DOHH2 (cell line): ENCODE results near the gene GNAO1.

Experiments
- H3F3A ChIP-seq: fragments of 200-600 bp; sonication (generic), shearing (Covaris generic); 2 replicates; pipeline ENCODE4 v1.6.0; 2016; ENCODE audit warnings: antibody characterized with exemption, mild to moderate bottlenecking; ENCODE audit not compliant: control insufficient read depth, insufficient read depth
- H3K27ac ChIP-seq: fragments of 200-600 bp; sonication (generic); 2 replicates; pipeline ENCODE4 v1.5.1; 2014; ENCODE audit warnings: low read depth, mild to moderate bottlenecking, low read length, moderate library complexity
- H3K27me3 ChIP-seq: fragments of 200-600 bp; sonication (generic); 2 replicates; pipeline ENCODE4 v1.6.1; 2014; ENCODE audit warnings: mild to moderate bottlenecking, low read length, mixed read lengths; ENCODE audit not compliant: control insufficient read depth
- H3K36me3 ChIP-seq: fragments of 200-600 bp; sonication (generic); 2 replicates; pipeline ENCODE4 v1.6.1; 2014; ENCODE audit warnings: mild to moderate bottlenecking, low read length, moderate library complexity, mixed read lengths; ENCODE audit not compliant: control insufficient read depth
- H3K4me1 ChIP-seq: fragments of 200-600 bp; sonication (generic); 2 replicates; pipeline ENCODE4 v1.6.1; 2014; ENCODE audit warnings: mild to moderate bottlenecking, low read length, mixed read lengths; ENCODE audit not compliant: control insufficient read depth
- H3K4me2 ChIP-seq: fragments of 200-600 bp; sonication (generic); 2 replicates; pipeline ENCODE4 v1.6.0; 2014; ENCODE audit warnings: mild to moderate bottlenecking, low read length, moderate library complexity
- H3K4me3 ChIP-seq: fragments of 200-600 bp; sonication (generic); 2 replicates; pipeline ENCODE4 v1.5.1; 2014; ENCODE audit warnings: mild to moderate bottlenecking, low read length, mixed read lengths
- H3K79me2 ChIP-seq: fragments of 200-600 bp; sonication (generic); 2 replicates; pipeline ENCODE4 v1.6.1; 2014; ENCODE audit warnings: mild to moderate bottlenecking, low read length, mixed read lengths; ENCODE audit not compliant: control insufficient read depth
- H3K9me2 ChIP-seq: fragments of 200-600 bp; sonication (generic); replicated peaks from 2 replicates; pipeline ENCODE4 v1.6.1; 2014; ENCODE audit warnings: mild to moderate bottlenecking, low read length, mixed read lengths; ENCODE audit not compliant: control insufficient read depth
- H3K9me3 ChIP-seq: fragments of 200-600 bp; sonication (generic); 2 replicates; pipeline ENCODE4 v1.6.1; 2014; ENCODE audit warnings: antibody characterized with exemption, low read length, mixed read lengths; ENCODE audit not compliant: control insufficient read depth, insufficient read depth
- H4K20me1 ChIP-seq: fragments of 200-600 bp; sonication (generic); 2 replicates; pipeline ENCODE4 v1.6.0; 2014; ENCODE audit warnings: low read depth, mild to moderate bottlenecking, antibody characterized with exemption, low read length, moderate library complexity; ENCODE audit not compliant: control insufficient read depth, insufficient read depth
- EZH2phosphoT487 ChIP-seq: fragments of 200-600 bp; sonication (generic); IDR thresholded peaks from 2 replicates; pipeline ENCODE4 v1.6.1; 2017; ENCODE audit warnings: borderline replicate concordance, mild to moderate bottlenecking, antibody characterized with exemption, low read length, moderate library complexity, mixed read lengths
- TF ChIP-seq, protein P1 (sequence below): fragments of 200-600 bp; sonication (generic); IDR thresholded peaks from one replicate; pipeline ENCODE4 v1.5.1; 2014; ENCODE audit warnings: antibody characterized with exemption, mild to moderate bottlenecking, low read depth, low read length; ENCODE audit not compliant: poor library complexity, severe bottlenecking

Gene GNAO1

DNA sequence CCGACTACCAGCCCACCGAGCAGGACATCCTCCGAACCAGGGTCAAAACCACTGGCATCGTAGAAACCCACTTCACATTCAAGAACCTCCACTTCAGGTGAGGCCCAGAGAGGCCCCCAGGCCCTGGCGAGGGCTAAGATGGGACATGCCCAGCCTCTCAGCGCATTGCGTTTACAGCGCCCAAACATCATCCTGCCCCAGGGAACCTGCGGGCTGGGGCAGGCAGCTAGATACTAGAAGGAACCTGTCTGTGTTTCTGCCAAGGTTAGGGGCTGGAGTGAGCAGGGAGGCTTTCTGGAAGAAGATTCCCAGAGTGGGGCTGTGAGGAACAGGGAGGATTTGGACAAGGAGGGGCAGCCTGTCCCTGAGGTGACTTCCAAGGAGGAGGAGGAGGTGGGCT, 143.5 kb downstream of the GNAO1 start:
- Histone ChIP-seq H3F3A (no peaks in the 10 kb centered on the region), H3K9me3 (no peaks in the 10 kb centered on the region), H3K4me3 (no peak overlapping the region), H3K36me3 (no peaks in the 10 kb centered on the region), H3K79me2 (no peaks in the 10 kb centered on the region), H3K4me2 (no peak overlapping the region), H3K9me2 (no peaks in the 10 kb centered on the region), H4K20me1 (no peaks in the 10 kb centered on the region), H3K27ac (no peak overlapping the region), H3K4me1 (peaks cover 14% of the 10 kb centered on the region), H3K27me3 (no peaks in the 10 kb centered on the region)
- no peak for TF ChIP-seq EZH2phosphoT487
- TF ChIP-seq, protein P1, sequence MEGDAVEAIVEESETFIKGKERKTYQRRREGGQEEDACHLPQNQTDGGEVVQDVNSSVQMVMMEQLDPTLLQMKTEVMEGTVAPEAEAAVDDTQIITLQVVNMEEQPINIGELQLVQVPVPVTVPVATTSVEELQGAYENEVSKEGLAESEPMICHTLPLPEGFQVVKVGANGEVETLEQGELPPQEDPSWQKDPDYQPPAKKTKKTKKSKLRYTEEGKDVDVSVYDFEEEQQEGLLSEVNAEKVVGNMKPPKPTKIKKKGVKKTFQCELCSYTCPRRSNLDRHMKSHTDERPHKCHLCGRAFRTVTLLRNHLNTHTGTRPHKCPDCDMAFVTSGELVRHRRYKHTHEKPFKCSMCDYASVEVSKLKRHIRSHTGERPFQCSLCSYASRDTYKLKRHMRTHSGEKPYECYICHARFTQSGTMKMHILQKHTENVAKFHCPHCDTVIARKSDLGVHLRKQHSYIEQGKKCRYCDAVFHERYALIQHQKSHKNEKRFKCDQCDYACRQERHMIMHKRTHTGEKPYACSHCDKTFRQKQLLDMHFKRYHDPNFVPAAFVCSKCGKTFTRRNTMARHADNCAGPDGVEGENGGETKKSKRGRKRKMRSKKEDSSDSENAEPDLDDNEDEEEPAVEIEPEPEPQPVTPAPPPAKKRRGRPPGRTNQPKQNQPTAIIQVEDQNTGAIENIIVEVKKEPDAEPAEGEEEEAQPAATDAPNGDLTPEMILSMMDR: no peak

DNA sequence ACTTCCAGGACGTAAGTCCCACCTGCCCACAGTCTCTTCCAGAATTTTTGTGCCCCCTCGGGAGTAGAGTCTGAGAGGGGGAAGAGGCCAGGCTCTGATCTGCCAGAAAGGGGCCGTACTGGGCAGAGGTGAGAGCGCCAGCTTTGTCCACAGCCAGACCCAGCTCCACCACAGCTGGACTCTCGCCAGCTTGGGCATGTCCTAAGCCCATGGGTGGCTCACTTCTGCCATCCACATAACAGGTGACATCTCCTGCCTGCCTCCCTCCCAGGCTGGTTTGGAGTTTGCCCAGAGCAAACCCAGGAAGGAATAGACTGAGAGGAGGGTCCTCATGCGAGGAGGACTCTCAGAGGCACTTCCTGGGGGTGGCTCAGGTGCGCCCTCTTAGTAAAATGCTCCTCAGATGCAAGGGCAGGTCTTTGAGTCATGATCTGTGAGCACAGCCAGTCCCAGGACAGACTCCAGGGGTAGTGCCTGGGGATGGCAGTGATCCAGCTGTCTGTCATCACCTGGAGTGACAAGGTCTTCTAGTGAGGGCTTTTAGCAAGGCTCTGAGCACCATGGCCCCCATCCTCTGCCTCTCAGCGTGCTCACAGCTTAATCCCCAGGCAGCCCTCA, 144.9 kb downstream of the GNAO1 start:
- Histone ChIP-seq H3K27ac (no peak overlapping the region), H3K4me3 (no peak overlapping the region), H3K36me3 (no peaks in the 10 kb centered on the region), H3K79me2 (no peaks in the 10 kb centered on the region), H3F3A (no peaks in the 10 kb centered on the region), H4K20me1 (no peaks in the 10 kb centered on the region), H3K4me1 (peaks cover 2% of the 10 kb centered on the region), H3K9me3 (no peaks in the 10 kb centered on the region), H3K9me2 (no peaks in the 10 kb centered on the region), H3K4me2 (no peak overlapping the region), H3K27me3 (no peaks in the 10 kb centered on the region)
- TF ChIP-seq, protein P1: no peak
- no peak for TF ChIP-seq EZH2phosphoT487

DNA sequence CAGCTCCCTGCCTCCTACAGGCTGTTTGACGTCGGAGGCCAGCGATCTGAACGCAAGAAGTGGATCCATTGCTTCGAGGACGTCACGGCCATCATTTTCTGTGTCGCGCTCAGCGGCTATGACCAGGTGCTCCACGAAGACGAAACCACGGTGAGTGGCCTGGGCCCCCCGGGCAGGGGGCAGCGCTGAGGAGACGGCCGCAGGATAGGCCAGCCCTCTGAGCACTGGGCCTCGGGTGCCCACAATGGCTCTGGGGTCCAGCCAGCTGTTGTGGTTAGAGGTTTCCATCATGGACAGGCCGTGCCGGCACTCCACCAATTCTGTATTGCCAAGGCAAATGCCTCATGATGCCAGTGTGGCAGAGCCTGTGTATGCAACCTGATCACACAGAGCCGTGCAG, 145.4 kb downstream of the GNAO1 start:
- H3K27ac ChIP-seq: no peak overlapping the region
- no peaks in the 10 kb centered on the region for H3K9me2 ChIP-seq
- no peak overlapping the region for H3K4me3 ChIP-seq
- no peak overlapping the region for H3K4me2 ChIP-seq
- H3F3A ChIP-seq: no peaks in the 10 kb centered on the region
- H3K79me2 ChIP-seq: no peaks in the 10 kb centered on the region
- H3K9me3 ChIP-seq: no peaks in the 10 kb centered on the region
- no peak for TF ChIP-seq EZH2phosphoT487
- TF ChIP-seq, protein P1: no peak
- no peaks in the 10 kb centered on the region for H3K27me3 ChIP-seq
- no peaks in the 10 kb centered on the region for H4K20me1 ChIP-seq
- no peaks in the 10 kb centered on the region for H3K36me3 ChIP-seq
- no peaks in the 10 kb centered on the region for H3K4me1 ChIP-seq
